Measurements from ENCODE around the gene SLC4A2.
"Not testable (repeated sequence)": the region's sequence is repeated elsewhere in the genome, so short reads cannot be mapped to it uniquely, and the experiment has no call there.

The SLC4A2 gene

GRCh38 chr7:151024435-151025056 is 34.8 kb upstream of the SLC4A2 start, which contains the start of gene ATG9B:
Gene ATG9B, minus strand, starts transcription at chr7:151024494. Its CDS starts 71 bp downstream, at chr7:151024423.
- Histone ChIP-seq H3K4me3 (replicated peaks; ENCODE audit: insufficient read depth, low read length) (no peak within 1 kb of the TSS), H3K27ac (replicated peaks) (no peak within 1 kb of the TSS), H3K27me3 (ENCODE audit: insufficient read depth, poor library complexity, severe bottlenecking) (peaks cover 7% of the 10 kb centered on the region)
- no peak for TF ChIP-seq REST (IDR thresholded peaks at IDR 0.05; ENCODE audit: insufficient replicate concordance, low read depth)
- TF ChIP-seq SPI1 (IDR thresholded peaks at IDR 0.05; ENCODE audit: borderline replicate concordance, low read depth): no peak
- TF ChIP-seq, protein P1, sequence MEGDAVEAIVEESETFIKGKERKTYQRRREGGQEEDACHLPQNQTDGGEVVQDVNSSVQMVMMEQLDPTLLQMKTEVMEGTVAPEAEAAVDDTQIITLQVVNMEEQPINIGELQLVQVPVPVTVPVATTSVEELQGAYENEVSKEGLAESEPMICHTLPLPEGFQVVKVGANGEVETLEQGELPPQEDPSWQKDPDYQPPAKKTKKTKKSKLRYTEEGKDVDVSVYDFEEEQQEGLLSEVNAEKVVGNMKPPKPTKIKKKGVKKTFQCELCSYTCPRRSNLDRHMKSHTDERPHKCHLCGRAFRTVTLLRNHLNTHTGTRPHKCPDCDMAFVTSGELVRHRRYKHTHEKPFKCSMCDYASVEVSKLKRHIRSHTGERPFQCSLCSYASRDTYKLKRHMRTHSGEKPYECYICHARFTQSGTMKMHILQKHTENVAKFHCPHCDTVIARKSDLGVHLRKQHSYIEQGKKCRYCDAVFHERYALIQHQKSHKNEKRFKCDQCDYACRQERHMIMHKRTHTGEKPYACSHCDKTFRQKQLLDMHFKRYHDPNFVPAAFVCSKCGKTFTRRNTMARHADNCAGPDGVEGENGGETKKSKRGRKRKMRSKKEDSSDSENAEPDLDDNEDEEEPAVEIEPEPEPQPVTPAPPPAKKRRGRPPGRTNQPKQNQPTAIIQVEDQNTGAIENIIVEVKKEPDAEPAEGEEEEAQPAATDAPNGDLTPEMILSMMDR (IDR thresholded peaks at IDR 0.05; ENCODE audit: insufficient read depth, low read length): no peak
- TF ChIP-seq POLR2AphosphoS5 (IDR thresholded peaks at IDR 0.05; ENCODE audit: low read depth): no peak
- no peak for TF ChIP-seq GABPA (IDR thresholded peaks at IDR 0.05; ENCODE audit: low read depth)
- DNase-seq (ENCODE audit: low read depth in 1 of 2, low spot score in 1 of 2): no peak

DNA sequence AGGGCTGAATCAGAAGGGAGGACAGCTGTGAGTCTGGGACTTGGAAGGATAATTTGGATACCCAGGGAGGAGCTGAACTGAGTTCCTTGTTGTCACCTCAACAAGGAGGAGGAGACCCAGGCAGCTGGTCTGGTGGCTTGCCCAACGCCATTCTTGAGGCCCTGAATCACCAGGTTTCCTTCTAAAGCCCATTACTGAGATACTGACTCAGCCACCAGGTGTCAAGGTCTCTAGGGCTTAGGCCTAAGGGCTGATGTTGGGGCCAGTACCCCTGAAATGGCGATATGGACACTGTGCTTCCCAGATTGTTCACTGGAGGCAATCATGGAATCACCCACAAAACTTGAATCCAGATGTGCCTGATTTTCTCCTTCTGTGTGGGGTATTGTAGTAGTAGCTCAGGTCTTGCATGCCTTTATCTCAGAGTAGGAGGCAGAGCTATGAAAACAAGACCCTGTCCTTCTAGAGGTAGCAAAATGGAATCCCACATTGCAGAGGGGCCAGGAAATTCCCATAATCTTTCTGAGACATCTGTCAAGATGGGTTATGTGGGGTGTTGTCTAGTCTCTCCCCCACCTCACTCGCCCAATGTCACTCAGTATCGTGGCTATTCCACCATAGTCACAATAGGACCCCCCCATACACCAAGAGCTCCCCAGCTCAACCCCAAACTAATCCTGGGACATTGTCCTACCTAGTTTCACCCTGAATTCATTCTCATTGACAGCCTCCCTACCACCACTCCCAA is 33.3 kb upstream of the SLC4A2 start:
- H3K27ac ChIP-seq (replicated peaks): no peak overlapping the region
- no peak for TF ChIP-seq REST (IDR thresholded peaks at IDR 0.05; ENCODE audit: insufficient replicate concordance, low read depth)
- DNase-seq (ENCODE audit: low read depth in 1 of 2, low spot score in 1 of 2): no peak

DNA sequence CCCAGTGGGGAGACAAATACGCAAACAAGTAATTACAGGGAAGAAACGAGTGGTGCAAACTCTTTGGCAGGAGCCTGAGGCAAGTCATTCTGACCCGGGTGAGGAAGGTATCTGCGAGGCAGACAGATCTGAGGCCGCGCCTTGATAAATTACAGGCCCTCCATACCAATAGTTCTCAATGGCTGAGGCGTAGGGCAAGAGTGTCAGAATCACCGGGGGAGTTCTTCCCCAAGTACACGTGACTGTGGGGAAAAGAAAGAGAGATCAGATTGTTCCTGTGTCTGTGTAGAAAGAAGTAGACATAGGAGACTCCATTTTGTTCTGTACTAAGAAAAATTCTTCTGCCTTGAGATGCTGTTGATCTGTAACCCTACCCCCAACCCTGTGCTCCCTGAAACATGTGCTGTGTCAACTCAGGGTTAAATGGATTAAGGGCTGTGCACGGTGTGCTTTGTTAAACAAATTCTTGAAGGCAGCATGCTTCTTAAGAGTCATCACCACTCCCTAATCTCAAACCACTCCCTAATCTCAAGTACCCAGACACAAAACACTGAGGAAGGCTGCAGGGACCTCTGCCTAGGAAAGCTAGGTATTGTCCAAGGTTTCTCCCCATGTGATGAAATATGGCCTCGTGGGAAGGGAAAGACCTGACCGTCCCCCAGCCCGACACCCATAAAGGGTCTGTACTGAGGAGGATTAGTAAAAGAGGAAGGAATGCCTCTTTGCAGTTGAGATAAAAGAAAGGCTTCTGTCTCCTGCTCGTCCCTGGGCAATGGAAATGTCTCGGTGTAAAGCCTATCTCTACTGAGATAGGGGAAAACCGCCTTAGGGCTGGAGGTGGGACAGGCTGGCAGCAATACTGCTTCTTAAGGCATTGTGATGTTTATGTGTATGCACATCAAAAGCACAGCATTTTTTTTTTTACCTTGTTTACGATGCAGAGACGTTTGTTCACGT is 32.3 kb upstream of the SLC4A2 start:
- not testable (repeated sequence) for H3K4me3 ChIP-seq (replicated peaks; ENCODE audit: insufficient read depth, low read length); H3K27me3 ChIP-seq (ENCODE audit: insufficient read depth, poor library complexity, severe bottlenecking); DNase-seq (ENCODE audit: low read depth in 1 of 2, low spot score in 1 of 2); H3K27ac ChIP-seq (replicated peaks)

More for the DNA sequence above, 33.3 kb upstream of the SLC4A2 start:
- Histone ChIP-seq H3K4me3 (replicated peaks; ENCODE audit: insufficient read depth, low read length) (no peak overlapping the region), H3K27me3 (ENCODE audit: insufficient read depth, poor library complexity, severe bottlenecking) (no peaks in the 10 kb centered on the region)

GRCh38 chr7:151027728-151028130 is 31.7 kb upstream of the SLC4A2 start:
- not testable (repeated sequence) for DNase-seq (ENCODE audit: low read depth in 1 of 2, low spot score in 1 of 2); H3K27me3 ChIP-seq (ENCODE audit: insufficient read depth, poor library complexity, severe bottlenecking)
- Histone ChIP-seq H3K4me3 (replicated peaks; ENCODE audit: insufficient read depth, low read length) (peak overlapping the region; percentile 71), H3K27ac (replicated peaks) (peak overlapping the region; percentile 70)
